IPS DF 4.7 (cell line): Measurements from ENCODE around the gene GNL3L.
"Not testable (repeated sequence)": the region's sequence is repeated elsewhere in the genome, so short reads cannot be mapped to it uniquely, and the experiment has no call there.

Source experiments
- DNase-seq: peaks from one replicate; pipeline ENCODE4 v3.0.0-alpha.2; 2013; ENCODE audit warnings: low spot score; ENCODE audit errors: extremely low read depth

GNL3L gene, protein sequence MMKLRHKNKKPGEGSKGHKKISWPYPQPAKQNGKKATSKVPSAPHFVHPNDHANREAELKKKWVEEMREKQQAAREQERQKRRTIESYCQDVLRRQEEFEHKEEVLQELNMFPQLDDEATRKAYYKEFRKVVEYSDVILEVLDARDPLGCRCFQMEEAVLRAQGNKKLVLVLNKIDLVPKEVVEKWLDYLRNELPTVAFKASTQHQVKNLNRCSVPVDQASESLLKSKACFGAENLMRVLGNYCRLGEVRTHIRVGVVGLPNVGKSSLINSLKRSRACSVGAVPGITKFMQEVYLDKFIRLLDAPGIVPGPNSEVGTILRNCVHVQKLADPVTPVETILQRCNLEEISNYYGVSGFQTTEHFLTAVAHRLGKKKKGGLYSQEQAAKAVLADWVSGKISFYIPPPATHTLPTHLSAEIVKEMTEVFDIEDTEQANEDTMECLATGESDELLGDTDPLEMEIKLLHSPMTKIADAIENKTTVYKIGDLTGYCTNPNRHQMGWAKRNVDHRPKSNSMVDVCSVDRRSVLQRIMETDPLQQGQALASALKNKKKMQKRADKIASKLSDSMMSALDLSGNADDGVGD

DNA sequence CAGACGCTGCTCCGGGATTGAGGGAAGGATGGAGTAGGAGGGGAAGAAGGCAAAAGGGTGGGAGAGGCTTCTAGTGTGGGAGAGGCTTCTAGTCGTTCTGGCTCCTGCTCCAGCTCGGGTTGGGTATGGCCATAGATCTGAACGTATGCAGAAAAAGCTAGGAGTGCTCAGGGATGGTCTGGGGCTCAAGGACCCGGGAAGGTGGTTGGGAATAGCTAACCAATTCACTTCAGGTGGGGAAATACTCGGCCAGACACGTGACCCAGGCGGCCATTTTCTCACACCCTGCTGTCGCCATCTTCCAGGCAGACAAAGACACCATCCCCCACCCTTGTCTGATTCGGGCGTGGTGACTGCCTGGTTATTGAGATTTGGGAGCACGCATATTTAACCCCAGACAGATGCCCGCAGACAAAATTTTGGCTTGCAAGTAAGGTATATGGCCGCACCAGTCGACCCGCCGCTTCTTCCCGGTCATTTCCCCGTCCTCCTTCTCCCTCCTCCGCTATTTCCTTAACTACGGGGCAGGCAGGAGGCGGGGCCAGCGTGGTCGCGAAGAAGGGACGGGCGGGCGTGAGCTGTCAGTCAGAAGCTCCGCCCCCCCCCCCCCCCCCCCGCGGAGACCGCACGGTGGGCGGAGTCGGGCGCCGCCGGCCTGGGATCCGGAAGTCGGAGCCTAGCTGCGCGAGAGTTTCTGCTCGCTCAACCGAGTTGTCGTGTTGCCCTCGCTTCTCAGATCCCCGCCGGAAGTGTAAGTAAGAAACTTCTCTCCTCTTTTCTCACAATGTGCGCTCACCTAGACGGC lies at the start of gene GNL3L:
Gene GNL3L, plus strand, starts transcription at position 668 of the 805 bp plus-strand sequence. CDS start 2,348 bp downstream, outside the sequence.
- DNase-seq: no peak

DNA sequence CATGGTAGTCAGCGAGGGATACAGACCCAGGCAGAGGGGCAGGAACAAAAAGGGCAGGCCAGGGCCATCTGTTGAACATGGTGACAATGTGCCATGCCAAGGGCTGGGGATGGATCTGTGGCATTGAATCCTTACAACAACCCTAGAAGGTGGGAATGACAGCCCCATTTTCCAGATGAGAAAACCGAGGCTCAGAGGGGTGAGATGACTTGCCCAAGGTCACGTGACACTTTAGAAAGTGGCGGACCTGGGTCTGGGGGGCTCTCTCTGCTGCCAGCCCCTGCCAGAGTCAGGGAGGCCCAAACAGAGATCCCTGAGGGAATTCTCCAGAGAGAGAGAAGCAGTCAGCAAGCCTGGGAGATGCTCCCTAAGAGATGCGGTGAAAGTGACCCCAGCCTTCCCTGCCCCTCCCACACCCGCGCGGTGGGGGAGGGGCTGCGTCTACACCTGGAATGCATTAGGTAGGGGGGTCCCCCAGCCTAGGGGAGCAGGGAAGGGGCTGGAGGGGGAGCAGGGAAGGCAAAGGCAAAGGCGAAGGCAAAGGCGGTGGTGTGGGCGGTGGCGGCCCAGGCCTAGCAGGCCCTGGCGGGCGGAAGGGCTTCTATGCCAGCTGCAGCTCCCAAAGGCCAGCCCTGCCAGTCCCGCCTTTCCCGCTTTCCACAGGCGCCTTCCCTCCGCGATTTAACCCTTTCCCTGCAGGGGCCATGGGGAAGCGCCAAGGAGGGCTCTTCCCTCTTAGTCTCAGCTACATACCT lies 47.0 kb upstream of the GNL3L start:
- DNase-seq: no peak

- DNase-seq: no peak
Measured at GRCh38 chrX:54483946-54484345, 46.1 kb upstream of the GNL3L start.

DNA sequence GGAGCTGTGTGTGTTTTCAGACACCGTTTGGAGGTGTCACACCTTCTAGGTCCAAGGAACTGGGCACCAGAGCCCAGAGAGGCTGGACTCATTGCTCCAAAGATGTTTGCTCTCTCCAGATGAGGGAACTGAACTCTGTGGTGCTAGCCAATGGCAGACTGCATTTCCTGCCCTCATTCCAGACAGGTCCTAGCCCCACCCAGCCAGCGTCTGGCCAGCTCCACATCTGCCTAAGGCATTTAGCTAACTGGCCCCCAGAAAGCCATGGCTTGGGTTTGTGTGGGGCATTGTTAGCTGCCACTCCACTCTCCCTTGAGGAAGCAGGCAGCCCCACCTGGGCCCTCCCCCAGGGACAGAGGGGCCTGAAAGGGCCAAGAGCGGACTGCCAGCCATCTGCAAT lies 45.4 kb upstream of the GNL3L start:
- no peak for DNase-seq

DNA sequence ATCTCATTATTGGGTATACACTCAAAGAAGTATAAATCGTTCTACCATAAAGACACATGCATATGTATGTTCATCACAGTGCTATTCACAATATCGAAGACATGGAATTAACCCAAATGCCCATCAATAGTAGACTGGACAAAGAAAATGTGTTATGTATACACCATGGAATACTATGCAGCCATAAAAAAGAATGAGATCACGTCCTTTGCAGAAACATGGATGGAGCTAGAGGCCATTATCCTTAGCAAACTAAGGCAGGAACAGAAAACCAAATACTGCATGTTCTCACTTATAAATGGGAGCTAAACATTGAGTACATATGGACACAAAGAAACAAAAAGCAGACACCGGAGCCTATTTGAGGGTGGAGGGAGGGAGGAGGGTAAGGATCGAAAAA lies 40.2 kb upstream of the GNL3L start:
- DNase-seq: not testable (repeated sequence)

GRCh38 chrX:54492340-54492739 lies 37.7 kb upstream of the GNL3L start:
- no peak for DNase-seq

DNA sequence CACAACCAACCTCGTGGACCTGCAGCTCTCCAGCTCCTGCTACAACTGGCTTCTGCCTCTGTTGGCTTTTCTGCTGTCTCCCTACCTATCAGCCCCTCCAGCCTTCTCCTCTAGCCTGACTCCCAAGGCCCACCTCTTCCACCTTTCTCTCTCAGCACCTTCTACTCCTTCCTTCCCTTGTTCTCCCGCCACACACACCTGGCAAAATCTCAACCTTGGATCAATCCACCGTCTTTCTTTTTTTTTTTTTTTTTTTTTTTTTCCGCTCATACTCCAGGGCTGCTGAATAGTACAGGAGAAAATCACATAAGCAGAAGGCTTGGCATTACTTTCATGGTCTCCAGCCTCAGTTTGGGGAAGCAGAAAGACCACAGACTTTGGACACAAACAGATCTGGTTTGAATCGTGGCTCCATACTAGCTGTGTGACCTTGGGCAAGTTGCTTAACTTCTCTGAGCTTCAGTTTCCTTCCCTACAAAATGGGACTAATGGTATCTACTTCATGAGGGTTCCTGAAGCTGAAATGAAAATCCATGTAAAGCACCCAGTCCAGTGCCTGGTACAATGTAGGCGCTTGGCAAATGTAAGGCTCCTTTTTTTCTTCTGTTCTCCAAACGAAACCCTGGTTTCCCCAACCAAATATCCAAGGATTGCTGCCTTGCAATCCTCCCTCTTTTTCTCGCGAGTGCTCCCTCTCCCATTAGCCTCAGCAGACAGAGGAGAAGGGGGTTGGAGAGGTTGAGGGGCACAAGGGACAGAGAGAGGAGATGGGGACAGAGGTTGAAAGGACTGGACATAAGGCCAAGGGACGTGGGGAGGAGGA lies 35.6 kb upstream of the GNL3L start:
- DNase-seq: no peak

GRCh38 chrX:54494989-54495813 lies 34.8 kb upstream of the GNL3L start:
- DNase-seq: no peak

DNA sequence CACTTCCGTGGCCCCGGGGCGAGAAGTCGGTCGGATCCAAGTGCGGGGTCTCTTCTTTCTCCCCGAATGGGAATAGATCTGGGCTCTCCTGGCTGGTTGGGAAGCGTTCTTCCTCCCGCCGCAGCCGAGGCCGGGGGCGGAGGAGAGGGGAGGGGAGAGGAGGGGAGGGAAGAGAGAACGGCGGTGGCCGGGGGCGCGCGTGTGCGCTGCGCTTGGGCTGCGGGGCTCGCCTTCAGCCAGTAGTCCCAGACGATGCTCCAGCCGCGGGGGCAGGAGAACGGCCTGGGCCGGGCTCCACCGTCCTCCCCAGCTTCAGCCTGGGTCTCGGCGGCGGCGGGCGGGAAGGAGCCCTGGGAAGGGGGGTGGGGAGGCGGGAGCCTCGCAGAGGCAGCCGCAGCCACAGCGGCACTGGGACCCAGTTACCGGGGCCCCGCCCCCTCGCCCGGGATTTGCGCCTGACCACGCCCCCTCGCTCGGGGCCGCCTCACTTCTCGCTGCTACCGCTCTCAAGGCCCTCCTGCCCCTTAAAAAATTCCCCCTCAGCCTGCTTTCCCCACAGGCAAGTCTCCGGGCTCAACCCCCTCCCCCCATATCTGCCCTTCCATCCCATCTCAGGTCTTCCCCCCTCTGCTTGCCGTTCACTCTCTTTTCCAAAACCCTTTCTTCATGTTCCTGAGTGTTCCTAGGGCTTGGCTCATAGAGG lies 34.1 kb upstream of the GNL3L start, which contains the start of gene FGD1:
Gene FGD1, minus strand, starts transcription at position 421 of the 703 bp plus-strand sequence. CDS start 802 bp downstream, outside the sequence.
- DNase-seq: no peak

DNA sequence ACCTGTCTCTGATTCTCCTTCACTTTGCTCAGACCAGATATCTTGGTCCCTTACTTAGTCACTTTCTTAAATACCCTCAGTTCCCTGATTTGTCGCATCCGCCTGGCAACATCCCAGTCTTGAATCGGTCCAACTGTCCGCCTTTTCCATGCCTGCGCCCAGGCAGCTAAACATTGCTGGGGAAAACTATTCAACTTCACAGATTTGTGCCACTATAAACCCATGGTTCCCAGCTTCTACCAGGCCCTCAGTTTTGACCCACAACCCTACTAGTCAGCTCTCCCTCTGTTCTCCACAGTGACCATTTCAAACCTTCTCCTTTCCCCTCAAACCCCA lies 33.5 kb upstream of the GNL3L start:
- DNase-seq: no peak

GRCh38 chrX:54496936-54497335 lies 33.1 kb upstream of the GNL3L start:
- DNase-seq: no peak

- no peak for DNase-seq
Measured at GRCh38 chrX:54509400-54509799, 20.6 kb upstream of the GNL3L start.

DNA sequence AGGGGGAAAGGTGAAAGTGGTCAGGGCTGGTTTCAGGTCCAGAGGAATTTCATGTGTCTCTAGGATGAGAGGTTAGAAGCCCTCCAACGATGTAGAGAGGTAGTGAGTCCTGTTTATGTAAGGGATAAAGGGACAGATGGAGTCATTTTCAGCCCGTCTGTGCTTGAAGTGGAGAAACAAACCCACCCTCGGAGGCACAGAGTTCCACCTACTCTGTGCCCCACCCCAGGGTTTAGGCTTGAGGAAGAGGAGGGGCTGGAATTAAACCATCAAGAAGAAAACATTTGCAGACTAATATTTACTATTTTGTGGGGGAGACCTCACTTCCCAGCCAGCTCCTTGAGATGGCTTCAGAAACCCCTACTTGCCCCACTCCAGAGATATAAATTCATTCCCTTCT lies 868 bp upstream of the GNL3L start:
- no peak for DNase-seq

GRCh38 chrX:54530357-54530900 lies 410 bp downstream of the GNL3L start:
- DNase-seq: no peak

DNA sequence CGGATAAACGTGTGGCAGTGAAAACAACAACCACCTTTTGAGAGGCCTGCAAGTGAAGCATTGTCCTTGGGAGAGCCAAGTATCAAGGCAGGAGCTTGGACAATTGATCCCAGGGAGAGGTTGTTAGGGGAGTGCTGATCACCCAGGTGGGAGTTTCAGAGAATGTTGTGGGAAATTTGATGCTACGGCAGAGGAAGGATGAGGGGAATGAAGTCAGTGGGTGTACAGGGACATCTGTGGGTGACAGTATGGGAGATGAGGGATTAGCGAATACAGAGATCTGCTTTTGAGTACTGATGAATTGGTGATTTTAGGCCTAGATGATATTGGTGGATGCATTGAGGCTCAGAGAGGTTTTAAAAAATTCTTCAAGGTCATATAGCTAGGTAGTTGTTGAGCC lies 4.3 kb downstream of the GNL3L start:
- DNase-seq: no peak

GRCh38 chrX:54540289-54540688 lies 10.3 kb downstream of the GNL3L start:
- no peak for DNase-seq

- not testable (repeated sequence) for DNase-seq
Measured at GRCh38 chrX:54542239-54542638, 12.2 kb downstream of the GNL3L start.

GRCh38 chrX:54550821-54551220 lies 20.8 kb downstream of the GNL3L start:
- no peak for DNase-seq

GRCh38 chrX:54551801-54552200 lies 21.8 kb downstream of the GNL3L start:
- no peak for DNase-seq
